Superior temporal gyrus (tissue), 1 donor: ENCODE results near the gene ARL5C.

Experiments
- DNase-seq: peaks from one replicate; pipeline ENCODE4 v3.0.0-alpha.2; 2016; ENCODE audit errors: extremely low spot score

The ARL5C gene

DNA sequence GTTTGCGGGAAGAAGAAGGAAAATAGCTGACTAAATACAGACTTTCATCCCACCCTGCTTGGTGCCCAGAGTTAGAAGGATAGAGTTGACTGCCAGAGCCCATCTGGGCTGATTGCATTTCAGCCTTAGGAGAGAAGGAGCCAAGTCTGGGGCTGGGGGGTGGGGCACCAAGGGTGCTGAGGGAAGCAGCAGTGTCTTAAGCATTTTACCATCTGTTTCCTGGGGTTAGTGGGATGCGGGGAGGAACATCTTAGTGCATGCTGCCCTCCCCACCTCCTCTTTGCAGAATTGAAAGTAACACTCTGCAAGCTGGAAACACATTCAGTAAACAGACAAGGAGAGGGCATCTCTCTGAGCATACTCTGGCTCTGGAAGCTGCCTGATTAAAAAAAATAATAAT, 1.5 kb upstream of the ARL5C start:
- DNase-seq: no peak

DNA sequence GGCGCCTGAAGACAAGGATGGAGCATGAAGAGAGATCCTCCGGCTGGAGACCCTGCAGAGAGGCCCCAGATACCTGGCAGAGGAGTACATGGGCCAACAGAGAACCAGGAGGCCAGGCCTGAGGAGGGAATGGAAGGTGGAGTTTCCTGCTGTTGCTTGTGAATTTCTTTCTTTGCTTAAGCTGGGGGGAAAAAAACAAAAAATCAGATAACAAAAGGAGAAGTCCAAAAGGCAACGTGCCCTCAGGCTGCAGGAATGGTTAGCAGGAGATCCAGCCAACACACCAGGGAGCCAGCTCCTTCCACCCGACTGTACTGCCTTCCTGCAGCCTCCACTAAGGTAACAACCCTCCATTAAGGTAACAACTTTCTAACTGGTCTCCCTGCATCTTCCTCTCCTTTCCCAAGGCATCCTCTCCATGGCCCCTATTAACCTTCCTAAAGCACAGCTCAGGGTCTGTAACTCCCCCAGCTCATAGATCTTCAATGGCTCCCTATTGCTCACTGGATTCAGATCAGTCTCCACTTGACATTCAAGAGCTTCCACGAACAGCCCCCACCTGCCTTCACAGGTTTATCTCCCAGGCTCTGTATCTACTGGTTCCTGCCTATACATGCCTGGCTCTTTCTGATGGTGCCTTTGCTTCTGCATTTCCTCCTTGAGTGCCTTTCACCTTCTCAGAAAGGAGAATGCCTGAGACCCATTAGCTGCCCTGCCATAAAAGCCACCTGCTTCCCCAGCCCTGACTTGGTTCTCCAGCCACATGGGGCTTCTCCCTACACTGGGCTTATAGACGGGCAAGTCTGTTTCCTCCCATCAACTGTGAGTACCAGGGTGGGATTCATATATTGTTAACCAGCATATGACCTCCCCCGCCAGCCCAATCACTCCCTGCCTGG, 725 bp upstream of the ARL5C start:
- DNase-seq: no peak

DNA sequence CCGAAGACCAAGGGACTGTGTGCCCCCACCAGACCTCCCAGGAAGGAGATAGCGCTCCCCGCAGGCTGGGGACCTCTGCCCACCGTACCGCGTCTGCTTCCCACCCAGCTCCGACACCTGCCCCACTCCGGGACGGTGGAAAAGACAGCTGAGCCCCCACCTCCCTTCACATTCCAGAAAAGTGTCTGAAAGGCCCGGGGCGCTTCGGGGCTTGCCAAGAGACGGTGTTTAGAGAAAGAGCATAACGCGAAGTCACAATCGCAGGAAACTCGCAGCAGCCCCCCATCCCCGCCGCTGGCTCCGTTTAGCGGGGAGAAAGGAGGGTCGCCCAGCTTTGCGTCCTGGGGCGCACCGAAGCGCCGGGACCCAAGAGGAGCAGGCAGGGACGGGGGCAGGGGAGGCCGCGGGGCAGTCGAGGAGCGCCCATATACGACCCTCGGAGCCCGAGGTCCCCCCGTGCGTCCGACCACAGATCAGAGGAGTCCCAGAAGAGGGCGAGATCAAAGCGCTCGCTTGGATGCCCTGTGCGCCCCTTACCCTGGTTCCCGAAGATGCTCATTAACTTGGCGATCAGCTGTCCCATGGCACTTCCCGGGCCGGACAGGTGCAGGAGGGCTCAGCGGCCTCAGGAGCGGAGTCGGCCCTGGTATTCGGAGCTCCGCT, 652 bp downstream of the ARL5C start:
- no peak for DNase-seq

DNA sequence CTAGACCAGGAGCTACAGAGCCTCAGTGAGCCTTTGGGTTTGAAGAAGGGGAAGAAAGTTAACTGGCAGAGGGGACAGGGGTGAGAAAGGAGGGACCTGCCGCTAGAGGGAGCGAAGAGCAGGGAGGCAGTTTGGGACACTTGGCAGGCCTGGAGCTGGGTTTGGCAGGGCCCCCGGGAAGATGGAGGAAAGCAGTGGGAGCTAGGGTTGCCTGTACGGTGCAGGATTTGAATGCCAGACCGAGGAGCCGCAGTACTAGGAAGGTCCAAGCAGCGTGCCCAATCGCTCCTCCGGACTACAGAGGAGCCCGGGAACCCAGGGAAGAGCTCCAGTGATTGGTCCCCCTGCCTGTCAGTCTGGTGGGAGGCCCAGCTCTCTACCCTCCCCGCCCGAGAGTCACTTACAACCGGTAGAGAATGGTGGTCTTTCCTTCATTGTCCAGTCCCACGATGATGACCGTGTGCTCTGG, 1.3 kb downstream of the ARL5C start:
- peak; percentile 70 for DNase-seq

DNA sequence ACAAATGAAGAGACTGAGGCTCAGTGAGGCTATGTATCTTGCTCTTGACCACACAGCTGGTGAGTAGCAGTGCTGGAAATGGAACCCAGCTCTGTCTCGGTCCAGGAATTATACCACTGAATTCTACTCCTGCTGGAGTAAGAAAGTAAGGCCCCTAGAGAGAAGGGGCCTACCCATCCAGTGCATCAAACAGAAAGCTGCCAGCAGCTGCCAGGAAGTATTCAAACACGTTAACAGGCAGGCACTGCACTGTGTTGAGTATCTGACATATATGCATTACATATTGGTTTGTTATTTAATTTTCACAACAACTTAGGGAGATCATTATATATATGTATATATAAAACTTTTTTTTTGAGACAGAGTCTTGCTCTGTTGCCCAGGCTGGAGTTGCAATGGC, 4.0 kb downstream of the ARL5C start:
- no peak for DNase-seq

DNA sequence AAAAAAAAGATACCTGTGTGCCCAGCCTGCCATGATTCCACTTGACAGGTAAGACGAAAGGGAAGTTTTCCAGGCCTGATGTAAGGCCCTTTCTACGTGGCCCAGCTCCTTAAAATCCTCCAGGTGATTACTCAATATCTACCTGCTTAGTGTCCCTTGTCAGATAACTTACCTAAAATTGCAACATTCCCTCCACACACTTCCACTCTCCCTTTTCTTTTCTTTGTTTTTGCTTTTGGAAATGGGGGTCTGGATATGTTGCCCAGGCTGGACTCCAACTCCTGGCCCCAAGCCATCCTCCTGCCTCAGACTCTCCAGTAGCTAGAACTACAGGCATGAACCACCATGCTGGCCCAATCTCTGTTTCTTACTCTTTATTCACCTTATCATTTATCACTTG, 7.3 kb downstream of the ARL5C start:
- no peak for DNase-seq

DNA sequence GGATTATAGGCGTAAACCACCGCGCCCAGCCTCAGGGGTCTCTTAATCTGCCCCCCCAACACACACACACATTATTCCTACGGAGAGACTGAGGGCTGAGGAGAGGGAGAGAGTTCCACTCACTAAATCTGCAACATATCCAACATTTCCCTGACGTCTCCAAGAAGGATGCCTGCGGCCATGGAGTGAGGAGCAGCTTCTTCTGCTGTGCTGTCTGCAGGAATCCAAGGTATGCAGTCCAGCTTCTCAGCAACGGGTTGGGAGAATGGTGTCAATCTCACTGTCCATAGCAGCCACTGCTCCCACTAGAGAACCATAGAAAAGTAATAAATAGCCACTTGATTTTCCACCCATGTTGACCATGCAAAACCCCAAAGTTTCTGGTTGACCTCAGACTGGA, 9.5 kb downstream of the ARL5C start:
- no peak for DNase-seq

DNA sequence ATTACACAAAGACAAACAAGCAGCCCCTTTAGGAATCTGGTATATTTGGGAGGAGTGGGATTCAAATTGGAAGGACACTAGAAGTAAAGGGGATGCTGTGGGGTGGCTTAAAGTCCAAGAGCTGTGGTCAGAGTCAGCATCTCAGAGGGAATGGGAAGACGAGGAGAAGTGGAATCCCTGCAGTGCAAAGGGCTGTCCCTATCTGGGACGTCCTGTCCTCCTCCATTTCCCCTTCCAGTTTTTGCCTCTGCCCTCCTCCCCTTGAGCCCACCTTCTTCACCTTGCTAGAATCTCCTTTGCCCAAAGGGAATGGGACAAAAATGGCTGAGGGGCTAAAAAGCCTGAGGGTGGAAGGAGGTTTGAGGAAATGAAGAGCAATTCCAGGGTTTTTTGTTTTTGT, 10.3 kb downstream of the ARL5C start:
- no peak for DNase-seq

DNA sequence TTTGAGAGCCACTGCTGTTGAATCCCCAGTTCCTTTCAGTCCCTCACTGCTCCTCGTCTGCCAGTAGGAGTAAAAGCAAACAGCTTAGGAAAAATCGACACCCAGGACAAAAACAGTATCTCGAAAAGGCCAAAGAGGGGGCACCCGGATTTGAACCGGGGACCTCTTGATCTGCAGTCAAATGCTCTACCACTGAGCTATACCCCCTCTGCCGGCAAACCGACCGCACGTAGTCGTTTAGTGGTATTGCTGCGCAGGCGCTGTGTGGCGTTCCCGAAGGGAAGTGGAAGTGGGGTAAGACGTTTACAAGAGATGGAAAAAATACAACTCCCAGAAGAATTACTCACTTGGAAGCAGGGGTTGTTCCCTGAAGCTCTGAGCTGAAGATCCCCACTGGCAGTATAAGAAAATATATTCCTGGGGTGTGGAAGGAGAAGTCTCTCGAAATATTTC, 12.3 kb downstream of the ARL5C start:
- peak; percentile 98 for DNase-seq

DNA sequence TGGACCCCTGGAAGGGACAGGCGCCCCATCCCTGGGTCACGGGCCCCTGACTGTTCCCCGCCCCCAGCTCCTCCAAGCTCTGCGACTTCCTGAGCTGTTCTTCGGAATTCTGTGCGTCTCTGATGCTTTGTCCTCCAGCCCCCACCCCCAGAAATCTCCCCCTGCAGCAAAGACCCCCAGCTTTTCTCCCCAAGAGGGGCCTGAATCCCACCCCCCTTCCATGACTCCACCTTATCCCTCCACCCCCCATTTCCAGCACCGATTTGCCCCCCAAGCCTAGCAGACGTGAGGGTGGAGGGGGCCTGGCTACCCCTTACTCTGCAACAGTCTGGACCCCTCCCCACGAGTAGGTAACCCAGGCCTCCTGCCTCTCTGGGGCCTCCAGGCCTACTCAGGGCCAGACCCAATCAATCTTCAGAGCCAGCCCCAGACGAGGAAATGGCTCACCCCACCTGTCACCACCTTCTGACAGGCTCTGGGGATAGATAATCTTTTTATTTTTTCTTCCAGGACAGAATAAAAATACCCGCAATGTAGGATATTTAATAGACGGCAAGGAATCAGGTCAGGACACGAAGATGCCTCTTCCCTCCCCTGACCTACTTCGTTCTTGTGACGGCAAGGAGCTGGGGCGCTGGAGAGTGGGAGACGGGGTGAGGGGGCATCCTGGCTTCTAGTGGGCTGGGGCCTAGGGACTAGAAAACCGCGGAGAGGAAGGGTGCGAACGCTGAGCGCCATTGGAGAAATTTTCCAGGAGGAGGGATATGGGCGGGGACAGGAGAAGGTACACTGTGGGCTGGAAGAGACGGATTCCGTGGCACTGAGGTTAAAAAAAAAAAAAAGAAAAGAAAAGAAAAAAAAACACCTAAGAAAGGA, 13.8 kb downstream of the ARL5C start:
- DNase-seq: no peak

DNA sequence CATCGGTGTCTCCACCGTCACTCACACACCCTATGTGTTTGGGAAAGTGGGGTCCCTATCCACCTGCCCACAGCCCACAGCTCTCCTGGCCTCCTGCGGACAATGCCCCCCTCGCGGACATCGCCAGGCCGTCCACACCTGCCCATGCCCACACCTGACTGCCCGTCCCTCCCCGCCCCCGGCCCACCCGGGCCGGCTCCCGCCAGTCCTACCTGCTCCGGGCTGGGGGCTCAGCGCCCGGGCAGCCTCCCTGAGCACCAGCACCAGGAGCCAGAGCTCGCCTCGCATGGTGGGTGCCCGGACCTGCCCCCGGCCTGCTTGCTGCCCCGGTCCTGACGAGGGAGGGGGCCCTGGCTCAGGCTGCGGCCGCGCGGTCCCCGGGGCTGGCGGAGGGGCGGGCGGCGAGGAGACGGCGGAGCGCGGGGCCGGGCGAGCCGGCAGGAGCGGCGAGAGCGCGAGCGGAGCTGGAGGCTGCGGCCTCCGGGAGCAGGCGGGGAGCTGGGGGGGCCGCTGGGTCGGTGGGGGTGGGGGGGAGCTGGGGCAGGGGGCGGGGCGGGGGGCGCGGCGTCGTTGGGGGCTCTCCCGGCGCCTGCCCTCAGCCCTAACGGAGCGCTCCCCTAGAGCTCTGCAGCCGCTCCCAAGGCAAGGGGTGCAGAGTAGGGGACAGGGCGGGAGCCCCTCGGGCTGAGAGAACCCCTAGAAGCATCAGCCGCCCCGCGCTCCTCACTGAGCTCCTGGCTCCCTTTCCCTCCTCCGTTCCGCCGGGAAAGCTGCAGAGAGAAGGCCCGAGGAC, 14.6 kb downstream of the ARL5C start, which contains the start of gene PLXDC1:
TSS of gene PLXDC1 (minus strand) at position 488 of the 793 bp plus-strand sequence. CDS start at position 288, 200 bp downstream.
- no peak for DNase-seq

DNA sequence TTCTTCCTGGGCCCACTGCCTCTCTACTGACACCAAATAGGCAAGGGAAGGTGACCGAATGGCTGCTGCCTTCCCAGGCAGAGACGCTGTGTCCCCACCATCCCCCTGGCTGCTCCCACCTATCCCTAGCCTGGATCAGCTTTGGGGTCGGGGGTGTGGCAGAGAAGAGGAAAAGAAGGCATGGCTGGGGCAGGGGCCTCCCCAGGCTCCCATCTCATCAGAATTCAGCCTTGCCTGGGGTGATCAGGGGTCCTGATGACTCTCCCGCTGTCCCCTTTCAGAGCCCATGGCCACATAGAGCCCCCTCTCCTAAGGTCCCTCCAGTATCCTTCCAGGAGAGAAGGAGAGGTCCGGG, 15.2 kb downstream of the ARL5C start:
- DNase-seq: no peak

DNA sequence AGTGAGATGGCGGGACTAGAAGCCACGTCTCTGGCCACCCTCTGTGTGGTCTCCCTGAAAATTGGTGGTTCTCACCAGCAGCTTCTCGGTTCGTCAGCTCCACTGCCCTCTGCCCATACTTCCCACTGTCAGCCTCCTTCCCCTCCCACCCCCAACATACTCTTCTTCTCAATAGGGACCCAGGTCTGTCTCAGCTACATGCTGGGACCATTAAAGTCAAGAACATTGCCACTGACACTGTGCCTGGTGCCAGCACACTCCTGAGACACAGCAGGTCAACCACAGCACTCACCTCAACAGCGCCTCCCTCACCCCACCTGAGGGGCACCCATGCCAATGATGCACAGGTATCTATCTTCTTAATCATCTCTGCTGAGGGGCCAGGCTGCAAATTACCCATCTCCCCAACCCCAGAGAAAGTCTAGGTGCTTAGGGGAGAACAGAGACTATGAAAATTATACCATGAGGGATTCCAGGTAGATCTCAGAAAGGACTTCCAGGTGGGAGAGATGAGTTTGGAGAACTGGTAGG, 15.8 kb downstream of the ARL5C start:
- DNase-seq: no peak

DNA sequence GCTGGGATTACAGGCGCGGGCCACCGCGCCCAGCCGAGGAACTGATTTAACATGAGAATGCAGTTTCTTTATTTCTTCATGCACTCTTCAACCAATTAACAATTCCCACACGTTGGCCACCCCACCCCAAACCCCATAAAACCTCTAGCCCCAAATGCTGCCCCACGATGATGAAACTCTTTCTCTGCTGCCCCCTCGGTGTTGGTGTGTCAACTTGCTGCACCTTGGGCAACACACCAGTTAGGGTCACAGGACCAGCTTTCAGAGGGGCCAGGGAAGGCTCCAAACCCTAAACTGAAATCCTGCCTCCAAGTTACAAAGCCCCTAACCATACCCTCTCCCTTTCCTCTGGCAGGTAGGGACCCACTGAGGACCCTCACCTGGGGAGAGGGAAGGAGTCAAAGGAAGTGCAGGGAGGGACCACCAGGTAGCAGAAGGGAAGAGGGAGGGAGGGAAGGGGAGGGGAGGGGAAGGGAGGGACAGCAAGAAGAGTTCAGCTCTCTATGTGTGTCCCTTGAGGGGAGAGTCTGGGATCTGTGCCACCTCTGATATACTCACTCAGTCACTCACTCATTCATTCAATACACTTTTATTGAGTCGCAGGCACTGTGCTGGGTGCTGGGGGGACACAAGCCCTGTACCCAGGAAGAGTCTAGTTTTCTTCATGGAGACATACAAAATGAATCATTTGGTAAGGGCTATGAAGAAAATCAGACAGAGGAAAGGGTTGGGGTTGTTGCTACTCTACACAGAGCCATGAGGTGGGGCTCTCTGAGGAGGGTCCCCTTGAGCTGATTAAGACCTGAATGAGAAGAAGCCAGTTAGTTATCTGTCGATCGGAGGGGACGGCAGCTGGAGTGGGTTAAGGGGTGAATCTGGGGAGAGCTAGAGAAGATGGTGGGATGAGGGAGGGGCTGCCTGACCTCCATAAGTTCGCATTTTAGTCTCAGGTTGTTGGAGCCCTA, 18.5 kb downstream of the ARL5C start:
- DNase-seq: no peak

DNA sequence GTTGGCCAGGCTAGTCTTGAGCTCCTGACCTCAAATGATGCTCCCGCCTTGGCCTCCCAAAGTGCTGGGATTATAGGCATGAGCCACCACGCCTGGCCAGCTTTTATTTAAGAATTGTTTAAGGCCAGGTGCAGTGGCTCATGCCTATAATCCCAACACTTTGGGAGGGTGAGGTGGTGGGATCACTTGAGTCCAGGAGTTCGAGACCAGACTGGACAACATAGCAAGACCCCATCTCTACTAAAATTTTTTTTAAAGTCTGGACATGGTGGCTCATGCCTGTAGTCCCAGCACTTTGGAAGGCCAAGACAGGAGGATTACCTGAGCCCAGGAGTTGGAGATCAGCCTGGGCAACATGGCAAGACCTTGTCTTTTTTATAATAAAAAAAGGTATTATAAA, 19.7 kb downstream of the ARL5C start:
- DNase-seq: no peak

DNA sequence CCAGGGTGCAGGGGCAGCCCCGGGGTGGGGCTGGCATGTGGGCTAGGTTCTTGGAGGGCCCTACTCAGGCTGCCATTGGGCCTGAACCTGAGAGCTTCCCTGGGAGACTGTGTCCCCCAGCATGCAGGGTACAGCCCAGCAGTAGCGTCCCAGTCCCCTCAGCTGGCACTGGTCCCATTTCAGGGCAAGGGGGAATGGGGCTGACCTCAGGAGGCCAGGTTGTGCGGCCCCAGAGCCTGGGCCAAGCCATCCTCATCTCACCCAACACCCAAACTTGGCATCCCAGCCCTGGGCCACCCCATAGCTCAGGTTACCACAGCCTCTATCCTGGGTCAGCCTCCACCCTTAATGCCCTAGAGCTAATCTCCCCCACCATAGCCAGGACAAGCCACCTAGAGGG, 20.8 kb downstream of the ARL5C start:
- no peak for DNase-seq

DNA sequence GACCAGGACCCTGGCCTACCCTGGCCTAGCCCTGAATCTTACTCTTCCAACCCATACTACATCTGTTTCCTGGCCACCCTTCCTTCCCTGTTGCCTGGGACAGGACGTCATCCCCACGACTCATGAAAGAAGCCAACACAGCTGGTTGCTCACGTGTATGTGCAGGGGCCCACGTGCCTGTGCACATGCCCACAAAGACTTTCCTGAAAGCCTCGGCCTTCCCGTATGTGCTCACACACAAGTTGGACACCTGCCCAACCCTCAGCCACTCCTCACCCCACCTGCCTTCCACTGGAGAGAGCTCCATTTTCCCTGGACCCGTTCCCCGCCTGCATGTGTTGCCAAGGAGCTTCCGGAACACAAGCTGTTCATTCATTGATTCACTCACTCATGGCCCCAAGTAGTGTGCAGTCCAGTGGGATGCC, 21.5 kb downstream of the ARL5C start:
- no peak for DNase-seq

DNA sequence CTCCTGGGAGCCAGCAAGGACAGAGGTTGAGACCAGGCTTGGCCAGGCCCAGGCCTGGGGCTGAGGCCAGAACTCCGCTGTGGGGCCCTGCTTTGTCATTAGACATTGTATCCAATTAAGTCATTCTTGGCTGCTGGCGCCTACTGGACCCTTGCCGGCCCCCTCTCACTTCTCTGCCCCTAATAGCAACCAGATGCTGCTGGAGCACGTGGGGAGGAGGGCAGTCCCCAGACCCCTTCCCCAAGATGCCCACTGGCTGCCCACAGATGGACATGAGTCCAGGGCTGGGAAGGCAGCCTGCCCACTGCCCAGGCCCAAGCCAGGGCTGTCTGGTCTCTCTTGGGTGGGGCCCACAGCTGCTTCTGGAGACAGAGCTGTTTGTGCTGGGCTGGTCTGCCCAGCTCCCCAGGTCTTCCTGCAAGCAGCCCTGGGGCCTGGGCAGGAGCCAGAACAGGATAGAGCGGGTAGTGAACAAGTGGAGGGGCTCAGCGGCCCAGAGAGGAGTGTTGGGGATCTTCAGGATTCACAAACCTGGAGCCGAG, 22.3 kb downstream of the ARL5C start:
- DNase-seq: no peak

DNA sequence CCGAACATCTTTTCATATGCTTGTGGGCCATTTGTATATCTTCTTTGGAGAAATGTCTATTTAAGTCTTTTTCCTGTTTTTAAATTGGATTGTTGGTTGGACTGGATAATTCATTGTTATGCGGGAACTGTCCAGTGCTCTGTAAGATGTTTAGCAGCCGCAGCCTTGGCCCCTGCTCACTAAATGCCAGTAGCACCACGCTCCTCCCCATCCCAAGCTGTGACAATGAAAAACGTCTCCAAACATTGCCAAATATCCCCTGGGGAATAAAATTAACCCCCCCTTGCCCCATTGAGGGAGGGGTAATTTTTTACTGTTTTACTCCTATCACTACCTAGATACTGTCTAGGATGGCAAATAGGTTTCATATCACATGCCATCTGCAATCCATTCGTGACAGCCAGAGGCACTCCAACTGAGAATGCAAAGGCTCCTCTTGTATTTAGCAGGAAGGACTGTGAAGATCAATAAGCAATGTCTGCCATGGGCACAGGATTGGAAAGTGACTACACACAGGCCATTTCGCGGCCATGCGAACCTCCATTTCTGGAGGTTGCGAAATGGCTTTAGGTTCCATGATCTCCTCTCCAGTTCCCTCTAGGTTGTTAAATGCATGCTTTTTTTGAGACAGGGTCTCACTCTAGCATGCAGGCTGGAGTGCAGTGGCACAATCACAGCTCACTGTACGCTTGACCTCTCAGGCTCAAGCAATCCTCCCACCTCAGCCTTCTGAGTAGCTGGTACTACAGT, 23.9 kb downstream of the ARL5C start:
- no peak for DNase-seq
